Stromal cell of bone marrow (primary cell): Measurements from ENCODE around the gene NXPE3.
"Not testable (repeated sequence)": the region's sequence is repeated elsewhere in the genome, so short reads cannot be mapped to it uniquely, and the experiment has no call there.

Experiments used
- DNase-seq: peaks from one replicate; pipeline ENCODE4 v3.0.0-alpha.2; 2012; ENCODE audit warnings: low read depth

NXPE3 gene

DNA sequence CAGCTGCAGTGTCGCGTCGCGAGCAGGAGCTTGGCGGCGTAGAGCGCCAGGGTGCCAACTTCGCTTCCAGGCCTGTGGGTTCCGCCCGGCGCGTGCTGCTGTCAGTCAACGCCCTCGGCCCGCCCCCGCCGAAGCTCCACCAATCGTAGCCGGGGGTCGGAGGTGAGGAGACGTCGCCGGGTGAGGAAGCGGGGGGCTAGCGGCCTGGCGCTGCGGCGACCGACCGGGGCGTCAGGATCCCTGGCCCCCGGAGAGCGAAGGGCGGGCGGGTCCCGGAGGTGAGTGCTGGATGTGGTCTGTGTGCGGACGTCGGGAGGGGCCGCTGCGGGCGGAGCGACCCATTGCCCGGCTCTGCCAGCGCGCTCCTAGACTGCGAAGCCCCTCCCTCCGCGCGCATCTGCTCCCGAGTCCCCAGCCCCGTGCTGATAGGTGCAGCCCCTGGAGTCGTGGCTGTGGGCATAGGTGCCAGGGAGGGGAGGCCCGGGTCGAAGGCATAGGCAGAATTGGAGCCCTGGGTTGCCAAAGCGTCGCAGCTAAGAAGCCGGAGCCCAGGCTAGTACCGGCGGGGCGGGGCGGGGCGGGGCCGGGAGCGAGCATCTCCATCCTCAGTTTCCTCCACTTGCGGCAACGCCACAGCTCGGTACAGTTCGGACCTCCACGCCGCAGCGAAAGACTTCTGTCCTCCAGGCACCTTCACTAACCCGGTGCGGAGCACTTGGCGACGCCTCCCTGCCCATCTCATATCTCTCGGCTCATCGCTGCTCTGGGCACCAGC is at the start of gene NXPE3:
Gene NXPE3 (plus strand): TSS at position 165 of the 775 bp plus-strand sequence. CDS start 6,386 bp downstream, outside the sequence.
- peak; percentile 68 for DNase-seq

- no peak for DNase-seq
Observed at GRCh38 chr3:101729586-101729985, 49.4 kb upstream of the NXPE3 start.

DNA sequence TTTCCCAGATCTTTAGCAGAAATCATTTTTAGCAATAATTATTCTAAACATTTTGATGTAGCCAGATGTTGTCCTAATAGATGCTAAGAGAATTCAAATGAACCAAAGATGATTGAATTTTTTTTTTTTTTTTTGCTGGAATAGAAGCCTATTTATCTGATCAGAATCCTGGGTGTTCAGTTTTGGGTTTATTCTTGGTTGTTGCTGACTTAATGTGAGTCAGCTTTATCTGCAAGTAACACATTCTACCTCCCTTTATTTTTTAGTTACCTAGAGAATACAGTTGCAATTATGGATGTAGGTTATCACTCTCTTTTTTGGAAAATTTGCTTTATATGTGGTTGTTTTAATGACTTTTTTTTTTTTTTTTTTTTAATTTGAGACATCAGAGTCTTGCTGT is 48.2 kb upstream of the NXPE3 start:
- no peak for DNase-seq

DNA sequence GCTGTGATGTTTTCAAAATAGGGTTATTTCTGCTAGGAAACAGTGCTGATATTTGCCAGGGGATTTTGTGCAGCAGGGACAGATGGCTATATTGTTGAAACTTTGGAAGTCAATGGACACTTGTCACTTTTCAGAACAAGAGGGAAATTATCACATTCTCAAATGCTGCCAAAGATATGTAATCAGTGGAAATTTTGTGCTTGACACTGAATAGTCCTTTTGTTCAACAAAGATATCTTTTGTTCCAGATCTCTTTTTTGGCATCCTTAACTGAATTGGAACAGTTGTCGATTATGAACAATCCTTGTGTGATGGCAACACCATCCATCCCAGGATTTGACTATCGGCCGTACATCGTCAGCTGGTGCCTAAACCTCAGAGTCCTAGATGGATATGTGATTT is 46.8 kb upstream of the NXPE3 start:
- DNase-seq: no peak

DNA sequence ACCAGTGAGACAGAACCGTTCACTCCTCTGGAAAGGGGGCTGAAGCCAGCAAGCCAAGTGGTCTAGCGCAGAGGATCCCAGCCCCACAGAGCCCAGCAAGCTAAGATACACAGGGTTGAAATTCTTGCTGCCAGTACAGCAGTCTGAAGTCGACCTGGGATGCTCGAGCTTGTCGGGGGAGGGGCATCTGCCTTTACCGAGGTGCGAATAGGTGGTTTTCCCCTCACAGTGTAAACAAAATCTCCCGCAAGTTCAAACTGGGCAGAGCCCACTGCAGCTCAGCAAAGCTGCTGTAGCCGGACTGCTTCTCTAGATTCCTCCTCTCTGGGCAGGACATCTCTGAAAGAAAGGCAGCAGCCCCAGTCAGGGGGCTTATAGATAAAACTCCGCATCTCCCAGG is 43.2 kb upstream of the NXPE3 start:
- no peak for DNase-seq

DNA sequence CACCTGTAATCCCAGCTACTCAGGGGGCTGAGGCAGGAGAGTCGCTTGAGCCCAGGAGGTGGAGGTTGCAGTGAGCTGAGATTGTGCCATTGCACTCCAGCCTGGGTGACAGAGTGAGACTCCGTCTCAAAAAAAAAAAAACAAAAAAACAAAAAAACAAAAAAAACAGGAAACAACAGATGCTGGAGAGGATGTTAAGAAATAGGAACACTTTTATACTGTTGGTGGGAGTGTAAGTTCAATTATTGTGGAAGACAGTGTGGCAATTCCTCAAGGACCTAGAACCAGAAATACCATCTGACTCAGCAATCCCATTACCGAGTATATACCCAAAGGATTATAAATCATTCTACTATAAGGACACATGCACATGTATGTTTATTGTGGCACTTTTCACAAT is 37.1 kb upstream of the NXPE3 start:
- not testable (repeated sequence) for DNase-seq

DNA sequence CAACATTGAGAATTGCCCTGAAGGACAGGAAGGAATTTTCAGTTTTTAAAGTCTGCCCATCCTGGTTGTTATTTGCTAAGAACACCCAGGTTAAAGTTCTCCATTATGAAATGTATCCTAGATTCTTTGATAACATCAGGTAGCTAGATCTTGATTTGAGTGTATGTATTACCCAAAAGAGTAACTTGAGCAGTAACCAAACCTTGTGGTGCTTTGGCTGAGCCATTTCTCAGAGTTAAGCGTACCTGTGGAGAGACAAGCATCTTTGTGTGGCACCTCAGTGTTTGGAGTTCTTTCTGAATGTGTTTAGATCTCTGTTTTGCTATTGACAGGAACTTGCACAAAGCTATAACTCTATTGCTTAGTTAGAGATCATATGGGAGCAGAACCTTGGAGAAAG is 34.2 kb upstream of the NXPE3 start:
- DNase-seq: no peak

DNA sequence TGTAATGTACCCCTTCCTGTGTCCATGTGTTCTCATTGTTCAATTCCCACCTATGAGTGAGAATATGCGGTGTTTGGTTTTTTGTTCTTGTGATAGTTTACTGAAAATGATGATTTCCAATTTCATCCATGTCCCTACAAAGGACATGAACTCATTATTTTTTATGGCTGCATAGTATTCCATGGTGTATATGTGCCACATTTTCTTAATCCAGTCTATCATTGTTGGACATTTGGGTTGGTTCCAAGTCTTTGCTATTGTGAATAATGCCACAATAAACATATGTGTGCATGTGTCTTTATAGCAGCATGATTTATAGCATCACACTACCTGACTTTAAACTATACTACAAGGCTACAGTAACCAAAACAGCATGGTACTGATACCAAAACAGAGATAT is 33.1 kb upstream of the NXPE3 start:
- DNase-seq: not testable (repeated sequence)

DNA sequence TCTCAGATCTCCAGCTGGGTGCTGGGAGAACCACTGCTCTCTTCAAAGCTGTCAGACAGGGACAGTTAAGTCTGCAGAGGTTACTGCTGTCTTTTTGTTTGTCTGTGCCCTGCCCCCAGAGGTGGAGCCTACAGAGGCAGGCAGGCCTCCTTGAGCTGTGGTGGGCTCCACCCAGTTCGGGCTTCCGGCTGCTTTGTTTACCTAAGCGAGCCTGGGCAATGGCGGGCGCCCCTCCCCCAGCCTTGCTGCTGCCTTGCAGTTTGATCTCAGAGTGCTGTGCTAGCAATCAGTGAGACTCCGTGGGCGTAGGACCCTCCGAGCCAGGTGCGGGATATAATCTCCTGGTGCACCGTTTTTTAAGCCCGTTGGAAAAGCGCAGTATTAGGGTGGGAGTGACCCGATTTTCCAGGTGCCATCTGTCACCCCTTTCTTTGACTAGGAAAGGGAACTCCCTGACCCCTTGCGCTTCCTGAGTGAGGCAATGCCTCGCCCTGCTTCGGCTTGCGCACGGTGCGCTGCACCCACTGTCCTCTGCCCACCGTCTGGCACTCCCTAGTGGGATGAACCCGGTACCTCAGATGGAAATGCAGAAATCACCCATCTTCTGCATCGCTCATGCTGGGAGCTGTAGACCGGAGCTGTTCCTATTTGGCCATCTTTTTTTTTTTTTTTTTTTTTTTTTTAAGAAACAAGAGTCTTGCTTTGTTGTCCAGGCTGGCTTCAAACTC is 25.5 kb upstream of the NXPE3 start:
- DNase-seq: not testable (repeated sequence)

- DNase-seq: no peak
Observed at GRCh38 chr3:101758224-101758623, 20.8 kb upstream of the NXPE3 start.

DNA sequence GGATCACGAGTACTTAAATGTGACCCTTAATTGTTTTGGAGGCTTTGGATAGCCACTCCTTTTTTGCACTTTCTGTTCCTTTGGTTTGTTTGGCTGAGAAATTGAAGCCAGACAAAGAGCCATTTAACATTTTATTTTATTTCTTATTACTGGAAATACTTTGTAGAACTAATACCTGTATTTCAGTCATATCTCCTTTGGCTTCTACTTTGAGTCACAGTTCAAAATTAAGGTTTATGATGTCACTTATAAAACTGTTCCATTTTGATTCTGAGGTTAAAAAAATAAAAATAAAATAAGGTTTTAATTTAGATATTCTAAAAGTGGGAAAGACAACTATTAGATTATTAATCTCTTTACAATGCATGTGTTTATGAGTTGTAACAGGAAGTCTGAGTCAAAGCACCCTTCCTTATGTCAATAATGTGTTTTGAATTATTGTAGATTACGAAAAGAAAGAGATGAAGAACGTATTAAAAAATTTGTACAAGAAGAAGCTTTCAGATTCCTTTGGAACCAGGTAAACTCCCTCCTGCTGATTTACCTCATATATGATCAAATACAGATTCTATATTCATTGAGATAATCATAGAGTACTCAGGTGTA is 16.9 kb upstream of the NXPE3 start:
- DNase-seq: no peak

- DNase-seq: not testable (repeated sequence)
Observed at GRCh38 chr3:101777745-101778281, 1.2 kb upstream of the NXPE3 start.

- DNase-seq: no peak
Observed at GRCh38 chr3:101778385-101779046, 495 bp upstream of the NXPE3 start.

- no peak for DNase-seq
Observed at GRCh38 chr3:101779822-101780381, 891 bp downstream of the NXPE3 start.

DNA sequence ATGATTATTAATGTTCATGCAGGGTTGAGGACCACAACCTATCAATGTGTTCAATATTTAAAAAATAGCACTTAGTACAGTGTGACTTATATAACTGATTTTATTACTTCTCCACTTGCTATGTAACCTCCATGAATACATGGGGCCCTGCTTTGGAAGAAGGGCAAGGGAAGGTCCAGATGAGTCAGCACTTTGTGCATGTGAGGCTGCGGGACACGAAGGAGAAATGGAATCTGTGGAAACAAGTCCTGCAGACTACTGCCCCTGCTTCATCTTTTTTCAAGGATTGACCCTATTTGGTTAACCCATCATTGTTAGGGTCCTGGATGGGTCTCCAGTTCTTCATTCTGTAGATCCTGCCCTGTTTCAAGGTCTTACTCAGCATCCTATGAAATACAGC is 1.6 kb downstream of the NXPE3 start:
- DNase-seq: peak; percentile 72

DNA sequence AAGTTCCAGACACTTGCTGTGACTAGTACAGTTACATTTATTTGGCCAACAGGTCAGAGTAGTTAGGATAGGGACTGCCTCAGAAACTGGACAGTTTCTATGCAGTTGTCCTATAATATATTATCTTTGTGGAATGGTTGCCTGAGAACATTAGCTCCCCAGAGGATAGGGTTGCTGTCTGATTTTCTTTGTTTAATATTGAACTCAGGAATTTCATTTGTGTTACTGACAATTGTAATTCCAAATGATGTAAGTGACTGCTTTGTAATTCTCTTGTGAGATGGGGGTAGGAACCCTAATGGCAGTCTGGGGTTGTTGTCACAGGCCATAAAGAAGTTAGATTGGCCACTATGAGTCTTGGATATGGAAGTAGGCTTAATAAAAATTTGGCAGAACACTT is 2.2 kb downstream of the NXPE3 start:
- no peak for DNase-seq

DNA sequence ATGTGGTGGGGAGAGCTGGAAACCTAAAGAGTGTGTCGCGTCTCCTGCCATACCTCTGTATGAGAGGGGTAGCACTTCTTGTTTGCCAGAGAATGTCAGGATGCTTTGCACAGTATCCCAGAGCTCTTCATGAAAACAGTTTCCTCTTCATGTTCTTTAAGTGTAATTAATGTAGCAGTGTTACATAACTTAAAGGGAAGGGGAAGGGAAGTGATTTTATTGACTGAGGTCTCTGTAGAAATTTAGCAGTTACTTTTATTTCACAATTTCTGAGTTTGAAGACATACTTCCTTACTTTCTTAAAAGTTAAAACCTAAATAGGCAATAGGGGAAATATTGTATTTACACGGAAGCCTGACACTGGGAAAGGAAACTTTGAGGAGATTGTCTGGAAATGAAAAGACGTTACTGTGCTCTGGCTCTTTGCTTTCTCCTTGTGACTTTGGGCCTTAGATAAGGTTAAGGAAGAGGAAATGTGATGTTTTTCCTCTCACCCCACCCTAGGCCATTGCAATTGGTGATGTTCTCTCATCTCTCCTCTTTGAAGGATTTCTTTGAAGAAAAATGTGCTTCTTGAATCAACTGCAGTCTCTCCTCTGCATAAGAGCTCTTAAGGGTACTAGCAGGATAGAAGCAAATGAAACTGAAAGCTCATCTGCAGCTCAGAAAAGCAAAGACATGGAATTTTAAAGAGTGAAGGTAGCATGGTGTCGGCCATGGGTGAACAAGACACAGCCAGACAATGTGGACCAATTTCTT is 6.0 kb downstream of the NXPE3 start:
- no peak for DNase-seq

DNA sequence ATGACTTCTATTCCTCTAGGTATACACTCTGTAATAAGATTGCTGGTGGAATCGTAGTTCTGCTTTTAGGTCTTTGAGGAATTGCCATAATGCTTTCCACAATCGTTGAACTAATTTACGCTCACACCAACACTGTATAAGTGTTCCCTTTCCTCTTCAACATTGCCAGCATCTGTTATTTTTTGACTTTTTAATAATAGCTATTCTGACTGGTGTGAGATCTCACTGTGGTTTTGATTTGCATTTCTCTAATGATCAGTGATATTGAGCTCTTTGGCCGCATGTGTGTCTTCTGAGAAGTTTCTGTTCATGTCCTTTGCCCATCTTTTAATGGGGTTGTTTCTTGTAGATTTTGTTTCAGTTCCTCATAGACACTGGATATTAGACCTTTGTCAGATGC is 12.8 kb downstream of the NXPE3 start:
- DNase-seq: no peak

GRCh38 chr3:101796077-101796680 is 17.2 kb downstream of the NXPE3 start:
- no peak for DNase-seq

- DNase-seq: no peak
Observed at GRCh38 chr3:101801174-101801573, 22.2 kb downstream of the NXPE3 start.

DNA sequence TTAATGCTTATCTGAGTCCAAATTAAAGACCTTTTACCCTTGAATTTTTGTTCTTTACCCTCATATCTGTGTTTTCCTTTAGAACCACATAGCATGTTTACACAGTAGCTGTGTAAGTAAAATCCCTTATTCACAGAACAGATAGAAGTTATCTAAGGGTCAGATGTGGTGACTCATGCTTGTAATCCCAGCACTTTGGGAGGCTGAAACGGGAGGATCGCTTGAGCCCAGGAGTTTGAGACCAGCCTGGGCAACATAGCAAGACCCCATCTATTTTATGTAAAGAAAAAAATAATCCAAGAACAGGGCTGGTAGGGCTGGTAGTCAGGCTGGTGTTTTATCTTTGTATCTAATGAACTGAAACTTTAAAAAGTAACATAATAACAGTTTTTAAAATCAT is 23.2 kb downstream of the NXPE3 start:
- no peak for DNase-seq
